ENCODE results near the gene ARID5A.

The ARID5A gene, protein sequence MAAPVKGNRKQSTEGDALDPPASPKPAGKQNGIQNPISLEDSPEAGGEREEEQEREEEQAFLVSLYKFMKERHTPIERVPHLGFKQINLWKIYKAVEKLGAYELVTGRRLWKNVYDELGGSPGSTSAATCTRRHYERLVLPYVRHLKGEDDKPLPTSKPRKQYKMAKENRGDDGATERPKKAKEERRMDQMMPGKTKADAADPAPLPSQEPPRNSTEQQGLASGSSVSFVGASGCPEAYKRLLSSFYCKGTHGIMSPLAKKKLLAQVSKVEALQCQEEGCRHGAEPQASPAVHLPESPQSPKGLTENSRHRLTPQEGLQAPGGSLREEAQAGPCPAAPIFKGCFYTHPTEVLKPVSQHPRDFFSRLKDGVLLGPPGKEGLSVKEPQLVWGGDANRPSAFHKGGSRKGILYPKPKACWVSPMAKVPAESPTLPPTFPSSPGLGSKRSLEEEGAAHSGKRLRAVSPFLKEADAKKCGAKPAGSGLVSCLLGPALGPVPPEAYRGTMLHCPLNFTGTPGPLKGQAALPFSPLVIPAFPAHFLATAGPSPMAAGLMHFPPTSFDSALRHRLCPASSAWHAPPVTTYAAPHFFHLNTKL

DNA sequence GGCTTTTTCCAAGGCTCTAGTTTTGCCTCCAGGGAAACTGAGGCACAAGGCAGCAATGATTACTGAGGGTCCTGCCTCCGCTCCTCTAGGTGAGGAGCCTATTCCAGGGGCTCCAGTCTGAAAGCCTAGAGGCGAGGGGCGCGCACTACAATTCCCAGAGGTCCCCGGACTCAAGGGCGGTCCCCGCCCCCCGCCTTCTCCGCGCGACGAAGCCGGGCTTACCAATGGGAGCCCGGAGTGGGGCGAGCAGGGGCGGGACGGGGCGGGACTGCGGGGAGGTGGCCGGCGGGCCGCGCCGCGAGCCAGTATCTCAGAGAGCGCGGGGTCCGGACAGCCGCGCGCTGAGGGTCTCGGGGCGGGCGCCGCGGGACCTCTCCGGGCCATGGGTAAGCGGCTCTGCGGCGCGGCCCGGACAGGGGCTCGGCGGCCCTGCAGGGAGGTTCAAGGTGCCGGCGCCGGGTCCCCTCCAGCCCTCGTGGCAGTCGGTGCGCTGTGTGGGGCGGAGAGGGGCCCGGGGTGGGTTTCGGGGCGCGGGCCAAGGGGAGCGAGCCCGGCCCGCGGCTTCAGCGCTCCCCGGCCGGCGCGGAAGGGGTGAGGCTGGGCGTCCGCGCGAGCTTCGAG lies at the start of gene ARID5A:
Gene ARID5A (plus strand): TSS at position 308 of the 621 bp plus-strand sequence. CDS start 75 bp downstream, at position 383.
- peak within 1 kb of the TSS; percentile 76 for H3K4me3 ChIP-seq (ENCODE audit: low read depth, low read length)
- TF ChIP-seq, protein P1, sequence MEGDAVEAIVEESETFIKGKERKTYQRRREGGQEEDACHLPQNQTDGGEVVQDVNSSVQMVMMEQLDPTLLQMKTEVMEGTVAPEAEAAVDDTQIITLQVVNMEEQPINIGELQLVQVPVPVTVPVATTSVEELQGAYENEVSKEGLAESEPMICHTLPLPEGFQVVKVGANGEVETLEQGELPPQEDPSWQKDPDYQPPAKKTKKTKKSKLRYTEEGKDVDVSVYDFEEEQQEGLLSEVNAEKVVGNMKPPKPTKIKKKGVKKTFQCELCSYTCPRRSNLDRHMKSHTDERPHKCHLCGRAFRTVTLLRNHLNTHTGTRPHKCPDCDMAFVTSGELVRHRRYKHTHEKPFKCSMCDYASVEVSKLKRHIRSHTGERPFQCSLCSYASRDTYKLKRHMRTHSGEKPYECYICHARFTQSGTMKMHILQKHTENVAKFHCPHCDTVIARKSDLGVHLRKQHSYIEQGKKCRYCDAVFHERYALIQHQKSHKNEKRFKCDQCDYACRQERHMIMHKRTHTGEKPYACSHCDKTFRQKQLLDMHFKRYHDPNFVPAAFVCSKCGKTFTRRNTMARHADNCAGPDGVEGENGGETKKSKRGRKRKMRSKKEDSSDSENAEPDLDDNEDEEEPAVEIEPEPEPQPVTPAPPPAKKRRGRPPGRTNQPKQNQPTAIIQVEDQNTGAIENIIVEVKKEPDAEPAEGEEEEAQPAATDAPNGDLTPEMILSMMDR (IDR thresholded peaks at IDR 0.05; ENCODE audit: low read depth, low read length) = peak; percentile 27; the same call in 1 of the 2 replicates

DNA sequence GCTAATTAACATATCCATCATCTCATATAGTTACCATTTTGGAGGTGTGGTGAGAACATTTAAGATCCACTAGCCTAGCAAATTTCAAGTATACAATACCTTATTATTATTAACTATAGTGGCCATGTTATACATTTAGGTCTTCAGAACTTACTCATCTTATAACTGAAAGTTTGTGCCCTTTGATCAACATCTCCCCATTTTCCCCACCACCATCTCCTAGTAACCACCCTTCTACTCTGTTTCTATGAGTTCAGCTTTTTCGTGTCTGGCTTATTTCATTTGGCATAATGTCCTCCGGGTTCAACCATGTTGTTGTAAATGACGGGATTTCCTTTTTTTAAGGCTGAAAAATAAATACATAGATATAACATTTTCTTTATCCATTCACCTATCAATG lies 47.3 kb upstream of the ARID5A start:
- TF ChIP-seq, protein P1 (IDR thresholded peaks at IDR 0.05; ENCODE audit: low read depth, low read length) = no peak
- H3K4me3 ChIP-seq (ENCODE audit: low read depth, low read length) = no peak overlapping the region

DNA sequence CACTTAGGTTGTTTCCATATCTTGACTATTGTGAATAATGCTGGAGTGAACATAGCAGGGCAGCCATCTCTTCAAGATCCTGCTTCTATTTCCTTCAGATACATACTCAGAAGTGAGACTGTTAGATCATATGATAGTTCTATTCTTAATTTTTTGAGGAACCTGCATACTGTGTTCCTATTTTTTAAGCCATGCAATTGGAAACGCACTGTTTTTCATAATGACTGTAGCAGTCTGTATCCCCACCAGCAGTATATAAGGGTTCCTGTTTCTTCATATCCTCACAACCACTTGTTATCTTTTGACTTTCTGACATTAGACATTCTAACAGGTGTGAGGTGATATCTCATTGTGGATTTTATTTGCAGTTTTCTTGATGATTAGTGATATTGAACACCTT lies 46.9 kb upstream of the ARID5A start:
- TF ChIP-seq, protein P1 (IDR thresholded peaks at IDR 0.05; ENCODE audit: low read depth, low read length) = no peak

DNA sequence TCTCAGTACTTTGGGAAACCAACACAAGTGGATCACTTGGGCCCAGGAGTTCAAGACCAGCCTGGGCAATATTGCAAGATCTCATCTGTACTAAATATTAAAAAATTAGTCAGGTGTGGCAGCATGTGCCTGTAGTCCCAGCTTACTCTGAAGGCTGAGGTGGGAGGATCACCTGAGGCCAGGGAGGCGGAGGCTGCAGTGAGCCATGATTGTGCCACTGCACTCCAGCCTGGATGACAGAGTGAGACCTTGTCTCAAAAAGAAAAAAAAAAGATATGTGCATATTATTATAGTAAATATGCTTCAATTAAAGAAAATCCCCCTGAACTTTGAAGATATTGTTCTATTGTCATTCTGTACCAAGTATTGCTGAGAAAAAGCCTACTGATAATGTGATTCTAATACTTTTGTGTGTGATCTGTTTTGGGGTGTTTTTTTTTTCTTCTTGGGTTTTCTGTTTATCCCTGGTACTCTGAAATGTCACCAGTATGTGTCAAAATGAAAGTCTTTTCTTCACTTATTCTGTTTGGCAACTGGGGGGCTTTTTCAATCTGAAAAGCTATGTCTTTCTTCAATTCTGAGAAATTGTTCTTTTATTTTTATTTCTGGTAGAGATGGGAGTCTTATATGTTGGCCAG lies 44.6 kb upstream of the ARID5A start:
- TF ChIP-seq, protein P1 (IDR thresholded peaks at IDR 0.05; ENCODE audit: low read depth, low read length) = no peak
- no peak overlapping the region for H3K4me3 ChIP-seq (ENCODE audit: low read depth, low read length)

More for the DNA sequence above, 46.9 kb upstream of the ARID5A start:
- H3K4me3 ChIP-seq (ENCODE audit: low read depth, low read length) = no peak overlapping the region

DNA sequence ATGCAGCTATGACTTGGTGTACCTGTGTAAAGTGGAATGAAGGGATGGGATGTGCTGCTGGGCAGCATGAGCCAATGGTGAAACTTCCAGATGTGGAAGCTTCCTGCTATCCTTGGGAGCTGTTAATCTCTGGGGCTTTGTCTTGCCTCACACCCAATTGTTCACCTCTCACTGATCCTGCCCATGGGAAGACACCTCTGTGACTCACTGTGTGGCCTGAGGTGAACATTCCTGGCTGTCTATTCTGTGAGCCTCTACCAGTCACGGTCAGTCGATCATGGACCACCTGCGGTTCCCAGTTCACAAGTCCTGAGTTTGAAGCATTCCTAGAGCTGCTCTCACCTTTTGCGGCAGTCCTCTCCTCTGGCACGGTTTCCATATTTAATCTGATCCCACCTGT lies 43.5 kb upstream of the ARID5A start:
- TF ChIP-seq, protein P1 (IDR thresholded peaks at IDR 0.05; ENCODE audit: low read depth, low read length) = no peak
- H3K4me3 ChIP-seq (ENCODE audit: low read depth, low read length) = no peak overlapping the region

DNA sequence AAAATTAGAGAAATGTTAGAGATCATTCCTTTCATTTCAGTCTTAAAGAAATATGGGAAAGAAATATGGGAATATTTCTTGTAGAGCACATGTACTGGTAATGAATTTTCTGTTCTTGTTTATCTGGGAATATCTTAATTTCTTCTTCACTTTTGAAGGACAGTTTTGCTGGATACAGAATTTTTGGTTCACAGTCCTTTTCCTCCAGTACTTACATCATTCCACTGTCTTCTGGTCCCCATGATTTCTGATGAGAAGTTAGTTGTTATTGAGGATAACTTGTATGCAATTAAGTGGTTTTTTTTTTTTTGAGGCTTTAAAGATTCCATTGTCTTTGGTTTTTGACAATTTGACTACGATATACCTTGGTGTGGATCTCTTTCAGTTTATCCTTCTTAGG lies 42.4 kb upstream of the ARID5A start:
- no peak overlapping the region for H3K4me3 ChIP-seq (ENCODE audit: low read depth, low read length)
- TF ChIP-seq, protein P1 (IDR thresholded peaks at IDR 0.05; ENCODE audit: low read depth, low read length) = no peak
